Measurements from ENCODE around the gene RING1. TPM values are rescaled to one million over a fixed set of nuclear protein-coding genes. Genes with fewer than 3 reads are reported as not detected.

The RING1 gene
- total RNA-seq, 1 donor from 2014 or later = 30.8 TPM

- H3K9me3 ChIP-seq (ENCODE audit: insufficient read depth, low read depth, low read length) = no peaks in the 10 kb centered on the region
- Mint-ChIP-seq H3K4me1 (ENCODE audit: low read depth, unreplicated experiment) (no peaks in the 10 kb centered on the region), H3K4me3 (ENCODE audit: unreplicated experiment) (no peak overlapping the region), H3K27me3 (ENCODE audit: low read depth, unreplicated experiment) (peaks cover 37% of the 10 kb centered on the region), H3K27ac (ENCODE audit: unreplicated experiment) (no peak overlapping the region), H3K9me3 (ENCODE audit: unreplicated experiment) (no peaks in the 10 kb centered on the region), H3K36me3 (ENCODE audit: low read depth, unreplicated experiment) (peaks cover 9% of the 10 kb centered on the region)
- H3K27ac ChIP-seq (ENCODE audit: low read depth, low read length) = no peak overlapping the region
- H2AFZ ChIP-seq (ENCODE audit: low read depth, low read length) = no peak overlapping the region
- H3K4me1 ChIP-seq (ENCODE audit: insufficient read depth, low read length) = no peaks in the 10 kb centered on the region
- H3K27me3 ChIP-seq (ENCODE audit: insufficient read depth, low read length) = no peaks in the 10 kb centered on the region
- H3K9ac ChIP-seq (ENCODE audit: low read length) = no peak overlapping the region
- no peak for TF ChIP-seq EZH2 (IDR thresholded peaks at IDR 0.05; ENCODE audit: insufficient read depth, low read length)
- TF ChIP-seq CTCF (IDR thresholded peaks at IDR 0.05; ENCODE audit: insufficient read depth, low read depth, low read length) = no peak
- DNase-seq (ENCODE audit: low read depth) (no peak), FAIRE-seq (no peak)
- H3K79me2 ChIP-seq (ENCODE audit: insufficient read depth, low read length) = no peaks in the 10 kb centered on the region
- H3K36me3 ChIP-seq (ENCODE audit: insufficient read depth, low read length) = no peaks in the 10 kb centered on the region
- no peak overlapping the region for H3K4me3 ChIP-seq (ENCODE audit: insufficient read depth, low read depth, low read length)
- H3K4me2 ChIP-seq (ENCODE audit: low read length) = no peak overlapping the region
- no peaks in the 10 kb centered on the region for H4K20me1 ChIP-seq (ENCODE audit: insufficient read depth, low read length)
Observed at GRCh38 chr6:33177552-33178446, 30.5 kb upstream of the RING1 start.

GRCh38 chr6:33178755-33179475 is 29.4 kb upstream of the RING1 start:
- no peaks in the 10 kb centered on the region for H4K20me1 ChIP-seq (ENCODE audit: insufficient read depth, low read length)

More at GRCh38 chr6:33178755-33179475, 29.4 kb upstream of the RING1 start:
- no peaks in the 10 kb centered on the region for H3K9me3 ChIP-seq (ENCODE audit: insufficient read depth, low read depth, low read length)
- H3K4me3 Mint-ChIP-seq (ENCODE audit: unreplicated experiment) = no peak overlapping the region
- H3K27me3 ChIP-seq (ENCODE audit: insufficient read depth, low read length) = no peaks in the 10 kb centered on the region
- H3K9ac ChIP-seq (ENCODE audit: low read length) = no peak overlapping the region
- DNase-seq (ENCODE audit: low read depth) = no peak
- no peak for FAIRE-seq
- TF ChIP-seq CTCF (IDR thresholded peaks at IDR 0.05; ENCODE audit: insufficient read depth, low read depth, low read length) (no peak), EZH2 (IDR thresholded peaks at IDR 0.05; ENCODE audit: insufficient read depth, low read length) (no peak)
- no peak overlapping the region for H3K27ac ChIP-seq (ENCODE audit: low read depth, low read length)
- peaks cover 2% of the 10 kb centered on the region for H3K9me3 Mint-ChIP-seq (ENCODE audit: unreplicated experiment)
- H3K36me3 ChIP-seq (ENCODE audit: insufficient read depth, low read length) = no peaks in the 10 kb centered on the region
- H3K4me1 Mint-ChIP-seq (ENCODE audit: low read depth, unreplicated experiment) = no peaks in the 10 kb centered on the region
- H3K27ac Mint-ChIP-seq (ENCODE audit: unreplicated experiment) = no peak overlapping the region
- H3K4me1 ChIP-seq (ENCODE audit: insufficient read depth, low read length) = no peaks in the 10 kb centered on the region
- peaks cover 9% of the 10 kb centered on the region for H3K36me3 Mint-ChIP-seq (ENCODE audit: low read depth, unreplicated experiment)
- peaks cover 32% of the 10 kb centered on the region for H3K27me3 Mint-ChIP-seq (ENCODE audit: low read depth, unreplicated experiment)
- no peak overlapping the region for H3K4me2 ChIP-seq (ENCODE audit: low read length)
- no peaks in the 10 kb centered on the region for H3K79me2 ChIP-seq (ENCODE audit: insufficient read depth, low read length)
- H2AFZ ChIP-seq (ENCODE audit: low read depth, low read length) = no peak overlapping the region
- H3K4me3 ChIP-seq (ENCODE audit: insufficient read depth, low read depth, low read length) = no peak overlapping the region

All from astrocyte (in vitro differentiated cells and primary cell).